T-helper 1 cell treated with Interleukin-12 subunit alpha and Interleukin-12 subunit beta and Interleukin-4 antibody, amounts not matched to agents 30 μg/mL and 1 μg/mL, for 36 hours (primary cell): Measurements from ENCODE around the gene CHCHD10.

Source experiments
- H3K27ac Mint-ChIP-seq: one replicate; pipeline ENCODE4 v1.8.0; 2021; ENCODE audit warnings: mild to moderate bottlenecking, mixed read lengths
- H3K27me3 Mint-ChIP-seq: one replicate; pipeline ENCODE4 v1.8.0; 2021; ENCODE audit warnings: low read depth, mixed read lengths
- H3K36me3 Mint-ChIP-seq: one replicate; pipeline ENCODE4 v1.8.0; 2021; ENCODE audit warnings: low read depth, mixed read lengths
- H3K4me1 Mint-ChIP-seq: one replicate; pipeline ENCODE4 v1.8.0; 2021; ENCODE audit warnings: low read depth, mixed read lengths
- H3K4me3 Mint-ChIP-seq: one replicate; pipeline ENCODE4 v1.8.0; 2021; ENCODE audit warnings: mild to moderate bottlenecking, moderate library complexity, mixed read lengths
- H3K9me3 Mint-ChIP-seq: one replicate; pipeline ENCODE4 v1.8.0; 2021; ENCODE audit warnings: mixed read lengths

Gene CHCHD10

GRCh38 chr22:23791738-23792645 is 24.2 kb upstream of the CHCHD10 start:
- Mint-ChIP-seq H3K4me1 (peaks cover 24% of the 10 kb centered on the region), H3K27ac (no peak overlapping the region), H3K9me3 (no peaks in the 10 kb centered on the region), H3K4me3 (no peak overlapping the region), H3K27me3 (no peaks in the 10 kb centered on the region), H3K36me3 (peaks cover 23% of the 10 kb centered on the region)

- Mint-ChIP-seq H3K9me3 (no peaks in the 10 kb centered on the region), H3K4me1 (peaks cover 30% of the 10 kb centered on the region), H3K4me3 (no peak overlapping the region), H3K36me3 (peaks cover 16% of the 10 kb centered on the region), H3K27me3 (no peaks in the 10 kb centered on the region), H3K27ac (no peak overlapping the region)
These were observed 23.3 kb upstream of the CHCHD10 start for GRCh38 chr22:23790819-23791737.

- Mint-ChIP-seq H3K9me3 (no peaks in the 10 kb centered on the region), H3K27me3 (no peaks in the 10 kb centered on the region), H3K36me3 (peaks cover 14% of the 10 kb centered on the region), H3K4me1 (peaks cover 30% of the 10 kb centered on the region), H3K27ac (no peak overlapping the region), H3K4me3 (no peak overlapping the region)
These were observed 21.9 kb upstream of the CHCHD10 start for GRCh38 chr22:23789638-23790037.

GRCh38 chr22:23789121-23789520 is 21.3 kb upstream of the CHCHD10 start:
- Mint-ChIP-seq H3K27me3 (no peaks in the 10 kb centered on the region), H3K4me3 (no peak overlapping the region), H3K36me3 (peaks cover 14% of the 10 kb centered on the region), H3K27ac (no peak overlapping the region), H3K4me1 (peaks cover 35% of the 10 kb centered on the region), H3K9me3 (no peaks in the 10 kb centered on the region)

GRCh38 chr22:23787910-23788309 is 20.1 kb upstream of the CHCHD10 start:
- no peaks in the 10 kb centered on the region for H3K9me3 Mint-ChIP-seq
- no peaks in the 10 kb centered on the region for H3K27me3 Mint-ChIP-seq
- H3K4me1 Mint-ChIP-seq = peaks cover 33% of the 10 kb centered on the region
- H3K36me3 Mint-ChIP-seq = peaks cover 9% of the 10 kb centered on the region
- peak overlapping the region; percentile 77 for H3K27ac Mint-ChIP-seq
- H3K4me3 Mint-ChIP-seq = peak overlapping the region; percentile 90

- H3K27me3 Mint-ChIP-seq = no peaks in the 10 kb centered on the region
- H3K27ac Mint-ChIP-seq = peak overlapping the region; percentile 77
- peaks cover 7% of the 10 kb centered on the region for H3K36me3 Mint-ChIP-seq
- peak overlapping the region; percentile 90 for H3K4me3 Mint-ChIP-seq
- no peaks in the 10 kb centered on the region for H3K9me3 Mint-ChIP-seq
- H3K4me1 Mint-ChIP-seq = peaks cover 31% of the 10 kb centered on the region
These were observed 19.8 kb upstream of the CHCHD10 start for GRCh38 chr22:23787600-23787896.

- Mint-ChIP-seq H3K4me1 (peaks cover 27% of the 10 kb centered on the region), H3K27ac (peak within 1 kb of the TSS; percentile 92), H3K27me3 (no peaks in the 10 kb centered on the region), H3K4me3 (peak within 1 kb of the TSS; percentile 90), H3K36me3 (peaks cover 6% of the 10 kb centered on the region), H3K9me3 (no peaks in the 10 kb centered on the region)
These were observed 19.2 kb upstream of the CHCHD10 start, which contains the start of gene SMARCB1 for GRCh38 chr22:23786752-23787599. Gene SMARCB1, plus strand, starts transcription at chr22:23786966. Its CDS starts 204 bp downstream, at chr22:23787170.

GRCh38 chr22:23786261-23786710 is 18.5 kb upstream of the CHCHD10 start:
- peaks cover 27% of the 10 kb centered on the region for H3K4me1 Mint-ChIP-seq
- peak overlapping the region; percentile 80 for H3K4me3 Mint-ChIP-seq

GRCh38 chr22:23784215-23784732 is 16.5 kb upstream of the CHCHD10 start:
- Mint-ChIP-seq H3K27me3 (no peaks in the 10 kb centered on the region), H3K36me3 (no peaks in the 10 kb centered on the region), H3K4me1 (peaks cover 19% of the 10 kb centered on the region), H3K27ac (peak overlapping the region; percentile 33), H3K9me3 (no peaks in the 10 kb centered on the region), H3K4me3 (no peak overlapping the region)

More at GRCh38 chr22:23786261-23786710, 18.5 kb upstream of the CHCHD10 start:
- Mint-ChIP-seq H3K27me3 (no peaks in the 10 kb centered on the region), H3K9me3 (no peaks in the 10 kb centered on the region), H3K36me3 (peaks cover 4% of the 10 kb centered on the region), H3K27ac (peak overlapping the region; percentile 92)

GRCh38 chr22:23783265-23784150 is 15.7 kb upstream of the CHCHD10 start:
- Mint-ChIP-seq H3K4me3 (no peak overlapping the region), H3K4me1 (peaks cover 19% of the 10 kb centered on the region), H3K27me3 (no peaks in the 10 kb centered on the region), H3K27ac (no peak overlapping the region), H3K9me3 (no peaks in the 10 kb centered on the region), H3K36me3 (no peaks in the 10 kb centered on the region)

GRCh38 chr22:23782703-23783102 is 14.9 kb upstream of the CHCHD10 start:
- no peak overlapping the region for H3K4me3 Mint-ChIP-seq
- H3K9me3 Mint-ChIP-seq = no peaks in the 10 kb centered on the region
- H3K27me3 Mint-ChIP-seq = no peaks in the 10 kb centered on the region
- H3K27ac Mint-ChIP-seq = no peak overlapping the region
- H3K4me1 Mint-ChIP-seq = peaks cover 15% of the 10 kb centered on the region
- H3K36me3 Mint-ChIP-seq = no peaks in the 10 kb centered on the region

- no peaks in the 10 kb centered on the region for H3K36me3 Mint-ChIP-seq
- no peaks in the 10 kb centered on the region for H3K9me3 Mint-ChIP-seq
- no peaks in the 10 kb centered on the region for H3K27me3 Mint-ChIP-seq
- H3K4me3 Mint-ChIP-seq = no peak overlapping the region
- H3K27ac Mint-ChIP-seq = no peak overlapping the region
- H3K4me1 Mint-ChIP-seq = peaks cover 12% of the 10 kb centered on the region
These were observed 14.5 kb upstream of the CHCHD10 start for GRCh38 chr22:23782252-23782651.
